Activated CD4-positive, alpha-beta memory T cell treated with anti-CD3 and anti-CD28 coated beads, Interleukin-2, amount 10 ng/mL, durations not matched to agents 7 days and 5 days (primary cell): ENCODE measurements around the gene FAM234B. TPM values are rescaled to one million over a fixed set of nuclear protein-coding genes. Genes with fewer than 3 reads are reported as not detected.

Experiments
- CTCF ChIA-PET: fragments of 350-600 bp; sonication (Branson Sonifier 250); formaldehyde crosslinking; loops from one replicate; lab custom pipeline; 2021; ENCODE audit warnings: antibody characterized with exemption, inconsistent platforms; lab: Charles Lee
- POLR2A ChIA-PET: fragments of 350-600 bp; sonication (Branson Sonifier 250); formaldehyde crosslinking; loops from one replicate; lab custom pipeline; 2021; ENCODE audit warnings: antibody characterized with exemption; lab: Charles Lee
- DNase-seq: peaks from one replicate; pipeline ENCODE4 v3.0.0-alpha.2; 2020
- H3K27ac Mint-ChIP-seq: one replicate; pipeline ENCODE4 v1.8.0; 2021; ENCODE audit warnings: mild to moderate bottlenecking, mixed read lengths
- H3K27me3 Mint-ChIP-seq: one replicate; pipeline ENCODE4 v1.8.0; 2021; ENCODE audit warnings: mixed read lengths
- H3K36me3 Mint-ChIP-seq: one replicate; pipeline ENCODE4 v1.8.0; 2021; ENCODE audit warnings: low read depth, mixed read lengths
- H3K4me1 Mint-ChIP-seq: one replicate; pipeline ENCODE4 v1.8.0; 2021; ENCODE audit warnings: mixed read lengths
- H3K4me3 Mint-ChIP-seq: one replicate; pipeline ENCODE4 v1.8.0; 2021; ENCODE audit warnings: mild to moderate bottlenecking, mixed read lengths
- H3K9me3 Mint-ChIP-seq: one replicate; pipeline ENCODE4 v1.8.0; 2021; ENCODE audit warnings: mixed read lengths
- total RNA-seq, 2 experiments: library from RNA; stranded (reverse); gene quantifications; one replicate each; pipeline ENCODE4 v1.2.3, GENCODE V29; 2021

The FAM234B gene
- total RNA-seq, 2 experiments from 2014 or later = 4.5 to 5.2 TPM

- Mint-ChIP-seq H3K36me3 (no peaks in the 10 kb centered on the region), H3K27ac (no peak overlapping the region), H3K4me1 (peaks cover 18% of the 10 kb centered on the region), H3K4me3 (peak overlapping the region; percentile 61), H3K27me3 (peaks cover 35% of the 10 kb centered on the region), H3K9me3 (no peaks in the 10 kb centered on the region)
- POLR2A ChIA-PET = no interaction called here
- DNase-seq = no peak
- CTCF ChIA-PET = no interaction called here
These were observed 41.7 kb upstream of the FAM234B start for GRCh38 chr12:13002301-13003097.

DNA sequence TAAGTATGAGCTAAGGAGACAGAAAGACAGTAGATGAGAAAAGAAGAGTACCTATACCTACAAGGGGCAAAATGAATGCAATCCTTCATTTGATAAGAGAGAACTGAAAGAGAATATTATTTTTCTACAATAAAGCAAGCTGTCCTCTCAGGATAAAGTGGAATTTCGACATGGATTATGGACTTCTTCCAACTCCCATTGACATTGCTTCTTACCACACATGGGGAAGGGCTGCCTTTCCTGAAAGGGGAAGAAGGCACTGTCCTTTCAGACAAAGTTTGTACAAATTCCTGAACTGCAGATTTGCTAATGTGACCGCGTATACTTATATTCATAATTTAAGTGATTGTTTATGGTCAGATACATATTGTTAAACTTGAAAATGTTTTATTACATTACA, 39.8 kb upstream of the FAM234B start:
- no peaks in the 10 kb centered on the region for H3K36me3 Mint-ChIP-seq
- H3K4me1 Mint-ChIP-seq = peaks cover 12% of the 10 kb centered on the region
- POLR2A ChIA-PET = no interaction called here
- no peak overlapping the region for H3K4me3 Mint-ChIP-seq
- DNase-seq = no peak
- H3K27ac Mint-ChIP-seq = no peak overlapping the region
- CTCF ChIA-PET = interaction anchor here (1.0 kb wide), 1 partner anchor 47 kb away, joined by 3 read pairs; no protein-coding TSS in a partner anchor
- no peaks in the 10 kb centered on the region for H3K9me3 Mint-ChIP-seq
- H3K27me3 Mint-ChIP-seq = peaks cover 35% of the 10 kb centered on the region

- no peaks in the 10 kb centered on the region for H3K36me3 Mint-ChIP-seq
- H3K4me3 Mint-ChIP-seq = no peak overlapping the region
- DNase-seq = no peak
- CTCF ChIA-PET = interaction anchor here (1.0 kb wide), 1 partner anchor 47 kb away, joined by 3 read pairs; no protein-coding TSS in a partner anchor
- peaks cover 35% of the 10 kb centered on the region for H3K27me3 Mint-ChIP-seq
- H3K4me1 Mint-ChIP-seq = peaks cover 8% of the 10 kb centered on the region
- no peaks in the 10 kb centered on the region for H3K9me3 Mint-ChIP-seq
- H3K27ac Mint-ChIP-seq = no peak overlapping the region
- POLR2A ChIA-PET = no interaction called here
These were observed 39.2 kb upstream of the FAM234B start for GRCh38 chr12:13004986-13005385.

DNA sequence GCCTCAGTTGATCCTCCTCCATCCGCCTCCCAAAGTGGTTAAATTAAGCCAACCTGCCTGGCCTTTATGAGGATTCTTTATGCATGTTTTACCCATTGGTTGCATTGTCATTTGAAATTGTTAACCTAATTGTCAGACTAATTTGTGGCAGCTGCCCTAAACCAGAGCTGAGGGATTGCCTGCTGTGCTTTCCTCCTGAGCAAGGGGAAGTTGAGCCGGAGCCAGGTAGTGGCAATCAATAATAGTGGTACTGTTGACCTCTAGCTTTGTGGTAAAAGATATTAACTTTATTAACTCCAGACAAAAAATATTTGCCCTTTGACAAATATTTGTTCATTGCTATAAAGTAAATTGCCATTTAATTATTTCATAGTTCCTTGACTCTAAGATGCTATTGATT, 38.5 kb upstream of the FAM234B start:
- DNase-seq = no peak
- POLR2A ChIA-PET = no interaction called here
- peaks cover 7% of the 10 kb centered on the region for H3K4me1 Mint-ChIP-seq
- H3K4me3 Mint-ChIP-seq = no peak overlapping the region
- peaks cover 35% of the 10 kb centered on the region for H3K27me3 Mint-ChIP-seq
- CTCF ChIA-PET = no interaction called here
- no peak overlapping the region for H3K27ac Mint-ChIP-seq
- H3K36me3 Mint-ChIP-seq = no peaks in the 10 kb centered on the region
- no peaks in the 10 kb centered on the region for H3K9me3 Mint-ChIP-seq

DNA sequence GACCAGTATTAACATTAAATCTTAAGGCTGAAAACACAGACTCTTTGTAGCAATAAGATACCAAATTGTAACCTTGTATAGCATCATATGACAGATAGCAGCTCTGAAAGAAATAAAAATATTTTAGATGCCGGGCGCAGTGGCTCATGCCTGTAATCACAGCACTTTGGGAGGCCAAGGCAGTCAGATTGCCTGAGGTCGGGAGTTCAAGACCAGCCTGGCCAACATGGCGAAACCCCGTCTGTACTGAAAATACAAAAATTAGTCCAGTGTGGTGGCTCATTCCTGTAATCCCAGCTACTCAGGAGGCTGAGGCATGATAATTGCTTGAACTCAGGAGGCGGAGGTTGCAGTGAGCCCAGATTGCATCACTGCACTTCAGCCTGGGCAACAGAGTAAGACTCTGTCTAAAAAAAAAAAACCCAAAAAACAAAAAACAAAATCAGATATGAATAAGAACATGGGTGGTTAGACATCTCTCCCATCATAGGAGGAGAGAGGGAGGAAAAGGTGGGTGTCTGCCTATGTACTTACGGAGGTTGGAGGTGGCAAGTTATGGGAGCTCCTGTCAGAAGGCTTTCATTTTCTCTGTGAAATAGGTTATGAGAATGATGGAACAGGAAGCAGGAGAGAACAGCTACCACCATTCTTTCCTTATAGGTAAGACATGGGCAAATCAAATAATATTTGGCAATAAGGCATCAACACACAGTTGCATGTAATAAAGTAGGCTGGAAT, 36.5 kb upstream of the FAM234B start:
- H3K27ac Mint-ChIP-seq = no peak overlapping the region
- CTCF ChIA-PET = no interaction called here
- H3K4me3 Mint-ChIP-seq = no peak overlapping the region
- H3K36me3 Mint-ChIP-seq = no peaks in the 10 kb centered on the region
- POLR2A ChIA-PET = no interaction called here
- H3K27me3 Mint-ChIP-seq = peaks cover 29% of the 10 kb centered on the region
- H3K4me1 Mint-ChIP-seq = no peaks in the 10 kb centered on the region
- no peak for DNase-seq
- no peaks in the 10 kb centered on the region for H3K9me3 Mint-ChIP-seq

- no peak overlapping the region for H3K4me3 Mint-ChIP-seq
- no peak for DNase-seq
- no peak overlapping the region for H3K27ac Mint-ChIP-seq
- no peaks in the 10 kb centered on the region for H3K36me3 Mint-ChIP-seq
- POLR2A ChIA-PET = interaction anchor here (0.6 kb wide), 1 partner anchor 80 kb away, joined by 4 read pairs; no protein-coding TSS in a partner anchor
- CTCF ChIA-PET = no interaction called here
- no peaks in the 10 kb centered on the region for H3K4me1 Mint-ChIP-seq
- peaks cover 21% of the 10 kb centered on the region for H3K27me3 Mint-ChIP-seq
- no peaks in the 10 kb centered on the region for H3K9me3 Mint-ChIP-seq
These were observed 35.3 kb upstream of the FAM234B start for GRCh38 chr12:13008741-13009380.

- CTCF ChIA-PET = no interaction called here
- Mint-ChIP-seq H3K9me3 (no peaks in the 10 kb centered on the region), H3K27ac (no peak overlapping the region), H3K27me3 (peaks cover 22% of the 10 kb centered on the region), H3K4me3 (no peak overlapping the region), H3K36me3 (no peaks in the 10 kb centered on the region), H3K4me1 (no peaks in the 10 kb centered on the region)
- POLR2A ChIA-PET = no interaction called here
- no peak for DNase-seq
These were observed 33.1 kb upstream of the FAM234B start for GRCh38 chr12:13011098-13011497.

- DNase-seq = no peak
- ChIA-PET CTCF (no interaction called here), POLR2A (no interaction called here)
- H3K4me3 Mint-ChIP-seq = no peak overlapping the region
- peaks cover 27% of the 10 kb centered on the region for H3K27me3 Mint-ChIP-seq
- no peaks in the 10 kb centered on the region for H3K4me1 Mint-ChIP-seq
- H3K36me3 Mint-ChIP-seq = no peaks in the 10 kb centered on the region
- H3K9me3 Mint-ChIP-seq = no peaks in the 10 kb centered on the region
- no peak overlapping the region for H3K27ac Mint-ChIP-seq
These were observed 21.3 kb upstream of the FAM234B start for GRCh38 chr12:13022851-13023271.

GRCh38 chr12:13023811-13024530, 20.2 kb upstream of the FAM234B start:
- peaks cover 21% of the 10 kb centered on the region for H3K27me3 Mint-ChIP-seq
- H3K27ac Mint-ChIP-seq = no peak overlapping the region
- H3K4me3 Mint-ChIP-seq = no peak overlapping the region
- ChIA-PET POLR2A (no interaction called here), CTCF (interaction anchor here (1.0 kb wide), 1 partner anchor 188 kb away, joined by 5 read pairs; no protein-coding TSS in a partner anchor)
- no peaks in the 10 kb centered on the region for H3K9me3 Mint-ChIP-seq
- H3K36me3 Mint-ChIP-seq = no peaks in the 10 kb centered on the region
- no peaks in the 10 kb centered on the region for H3K4me1 Mint-ChIP-seq
- DNase-seq = no peak

GRCh38 chr12:13024531-13024916, 19.7 kb upstream of the FAM234B start:
- no peak for DNase-seq
- POLR2A ChIA-PET = no interaction called here

DNA sequence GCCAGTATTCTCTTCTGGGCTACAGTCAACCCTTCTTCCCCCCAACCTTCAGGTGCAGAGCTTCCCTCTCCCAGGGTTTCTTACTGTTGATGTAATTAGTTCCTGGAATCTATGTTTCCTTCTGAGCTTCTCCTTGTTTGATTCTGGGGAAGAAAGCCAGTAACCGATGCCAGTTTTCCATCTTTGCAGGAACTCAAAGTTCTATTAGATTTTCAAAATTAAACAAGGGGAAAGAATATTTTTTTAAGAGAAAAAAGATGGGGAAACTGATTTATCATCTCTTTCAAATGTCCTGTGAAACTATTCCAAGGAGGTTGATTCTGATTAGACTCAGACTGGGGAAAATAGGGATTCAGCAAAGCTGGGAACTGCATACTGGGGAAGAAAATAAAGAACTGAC, 17.9 kb upstream of the FAM234B start:
- POLR2A ChIA-PET = no interaction called here
- no peak overlapping the region for H3K27ac Mint-ChIP-seq
- no peaks in the 10 kb centered on the region for H3K9me3 Mint-ChIP-seq
- H3K36me3 Mint-ChIP-seq = no peaks in the 10 kb centered on the region
- no peak for DNase-seq
- no peak overlapping the region for H3K4me3 Mint-ChIP-seq
- H3K27me3 Mint-ChIP-seq = peaks cover 20% of the 10 kb centered on the region
- H3K4me1 Mint-ChIP-seq = no peaks in the 10 kb centered on the region
- CTCF ChIA-PET = no interaction called here

More at GRCh38 chr12:13024531-13024916, 19.7 kb upstream of the FAM234B start:
- no peak overlapping the region for H3K27ac Mint-ChIP-seq
- H3K4me3 Mint-ChIP-seq = no peak overlapping the region
- H3K4me1 Mint-ChIP-seq = no peaks in the 10 kb centered on the region
- no peaks in the 10 kb centered on the region for H3K36me3 Mint-ChIP-seq
- no peaks in the 10 kb centered on the region for H3K9me3 Mint-ChIP-seq
- H3K27me3 Mint-ChIP-seq = peaks cover 20% of the 10 kb centered on the region
- CTCF ChIA-PET = interaction anchor here (1.0 kb wide), 1 partner anchor 188 kb away, joined by 5 read pairs; no protein-coding TSS in a partner anchor

- Mint-ChIP-seq H3K4me3 (no peak overlapping the region), H3K27me3 (peaks cover 20% of the 10 kb centered on the region), H3K36me3 (no peaks in the 10 kb centered on the region), H3K9me3 (no peaks in the 10 kb centered on the region), H3K4me1 (no peaks in the 10 kb centered on the region), H3K27ac (no peak overlapping the region)
- ChIA-PET CTCF (no interaction called here), POLR2A (no interaction called here)
- no peak for DNase-seq
These were observed 17.1 kb upstream of the FAM234B start for GRCh38 chr12:13027032-13027431.
